Upper lobe of right lung (tissue), 1 donor: ENCODE results near the gene LIN7B. TPM values are rescaled to one million over a fixed set of nuclear protein-coding genes. Genes with fewer than 3 reads are reported as not detected.
A peak's percentile ranks its signal among the peaks of the same experiment; 100 is the strongest.

ENCODE experiments used
- ATAC-seq: fragments of 200-7000 bp; cut with Tn5 transposase; one replicate; pipeline ENCODE4 v1.9.1; 2020; ENCODE audit warnings: mild to moderate bottlenecking, moderate library complexity
- DNase-seq: peaks from one replicate; pipeline ENCODE4 v3.0.0-alpha.2; 2020
- H3K27ac ChIP-seq: fragments of 200-600 bp; one replicate; pipeline ENCODE4 v1.8.0; 2022
- H3K27me3 ChIP-seq: fragments of 200-600 bp; one replicate; pipeline ENCODE4 v1.8.0; 2022; ENCODE audit warnings: mild to moderate bottlenecking
- H3K36me3 ChIP-seq: fragments of 200-600 bp; one replicate; pipeline ENCODE4 v1.8.0; 2022
- H3K4me1 ChIP-seq: fragments of 200-600 bp; one replicate; pipeline ENCODE4 v1.8.0; 2022
- H3K4me3 ChIP-seq: fragments of 200-600 bp; one replicate; pipeline ENCODE4 v1.8.0; 2022; ENCODE audit warnings: mild to moderate bottlenecking
- H3K9me3 ChIP-seq: fragments of 200-600 bp; one replicate; pipeline ENCODE4 v1.8.0; 2022
- intact Hi-C: fragments of 100-400 bp; cut with DNase I; formaldehyde crosslinking; loops from one replicate; pipeline ENCODE4 v1.11.0; 2022
- total RNA-seq: library from RNA; stranded (reverse); fragmentation: NEBNext Ultra II Directional; extraction: Animal tissue kit (Norgen Biotek cat#: 25700); gene quantifications from one replicate; pipeline ENCODE4 v1.2.1, GENCODE V29; 2021
- TF ChIP-seq, protein P1 (sequence below): fragments of 200-600 bp; IDR thresholded peaks from one replicate; pipeline ENCODE4 v1.8.0; 2022; ENCODE audit warnings: antibody characterized with exemption
- donor health status: DM: no; HTN: yes; CAD: no; lungs with severe emphysema.

LIN7B gene
- total RNA-seq, 1 donor from 2014 or later, result 12.2 TPM

DNA sequence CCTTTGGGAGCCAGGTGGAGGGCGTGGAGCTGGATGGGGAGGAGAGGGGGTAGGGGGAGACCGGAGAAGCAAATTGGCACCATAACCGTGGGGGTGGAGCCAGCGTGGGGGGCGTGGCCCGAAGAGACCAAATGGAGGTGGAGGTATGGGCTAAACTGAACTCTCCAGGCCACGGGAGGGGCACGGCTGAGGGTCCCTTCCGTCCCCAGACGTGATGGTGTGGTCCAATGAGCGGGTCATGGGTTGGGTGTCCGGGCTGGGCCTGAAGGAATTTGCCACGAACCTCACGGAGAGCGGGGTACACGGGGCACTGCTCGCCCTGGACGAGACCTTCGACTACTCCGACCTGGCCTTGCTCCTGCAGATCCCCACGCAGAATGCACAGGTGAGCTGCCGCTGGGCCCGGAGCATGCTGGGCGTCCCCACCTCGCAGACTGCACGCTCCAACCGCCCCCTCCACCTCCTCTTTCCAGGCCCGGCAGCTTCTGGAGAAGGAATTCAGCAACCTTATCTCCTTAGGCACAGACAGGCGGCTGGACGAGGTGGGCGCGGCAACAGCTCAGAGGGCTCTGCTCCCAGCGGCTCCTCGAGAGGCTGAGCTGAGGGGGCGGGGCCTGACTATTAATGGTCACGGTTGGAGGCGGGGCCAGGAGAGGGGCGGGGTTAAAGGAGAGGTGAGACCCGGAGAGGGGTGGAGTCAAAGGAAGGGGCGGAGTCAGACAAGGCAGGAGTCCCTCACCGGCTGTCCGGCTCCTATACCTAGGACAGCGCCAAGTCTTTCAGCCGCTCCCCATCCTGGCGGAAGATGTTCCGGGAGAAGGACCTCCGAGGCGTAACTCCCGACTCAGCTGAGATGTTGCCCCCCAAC is 34.8 kb downstream of the LIN7B start:
- DNase-seq (peak; percentile 98), ATAC-seq (peak; percentile 86)
- no peaks in the 10 kb centered on the region for H3K27me3 ChIP-seq
- intact Hi-C loops, result loop anchor here (10.0 kb wide), 1 partner anchor 54 kb away; no protein-coding TSS in a partner anchor
- peak overlapping the region; percentile 72 for H3K4me3 ChIP-seq
- no peaks in the 10 kb centered on the region for H3K9me3 ChIP-seq
- H3K27ac ChIP-seq, result peak overlapping the region; percentile 70
- peaks cover 23% of the 10 kb centered on the region for H3K4me1 ChIP-seq
- TF ChIP-seq, protein P1, sequence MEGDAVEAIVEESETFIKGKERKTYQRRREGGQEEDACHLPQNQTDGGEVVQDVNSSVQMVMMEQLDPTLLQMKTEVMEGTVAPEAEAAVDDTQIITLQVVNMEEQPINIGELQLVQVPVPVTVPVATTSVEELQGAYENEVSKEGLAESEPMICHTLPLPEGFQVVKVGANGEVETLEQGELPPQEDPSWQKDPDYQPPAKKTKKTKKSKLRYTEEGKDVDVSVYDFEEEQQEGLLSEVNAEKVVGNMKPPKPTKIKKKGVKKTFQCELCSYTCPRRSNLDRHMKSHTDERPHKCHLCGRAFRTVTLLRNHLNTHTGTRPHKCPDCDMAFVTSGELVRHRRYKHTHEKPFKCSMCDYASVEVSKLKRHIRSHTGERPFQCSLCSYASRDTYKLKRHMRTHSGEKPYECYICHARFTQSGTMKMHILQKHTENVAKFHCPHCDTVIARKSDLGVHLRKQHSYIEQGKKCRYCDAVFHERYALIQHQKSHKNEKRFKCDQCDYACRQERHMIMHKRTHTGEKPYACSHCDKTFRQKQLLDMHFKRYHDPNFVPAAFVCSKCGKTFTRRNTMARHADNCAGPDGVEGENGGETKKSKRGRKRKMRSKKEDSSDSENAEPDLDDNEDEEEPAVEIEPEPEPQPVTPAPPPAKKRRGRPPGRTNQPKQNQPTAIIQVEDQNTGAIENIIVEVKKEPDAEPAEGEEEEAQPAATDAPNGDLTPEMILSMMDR, result no peak
- H3K36me3 ChIP-seq, result no peaks in the 10 kb centered on the region

- H3K4me1 ChIP-seq, result peaks cover 23% of the 10 kb centered on the region
- TF ChIP-seq, protein P1, result no peak
- no peaks in the 10 kb centered on the region for H3K36me3 ChIP-seq
- intact Hi-C loops, result loop anchor here (10.0 kb wide), 1 partner anchor 55 kb away; no protein-coding TSS in a partner anchor
- peak; percentile 51 for ATAC-seq
- H3K9me3 ChIP-seq, result no peaks in the 10 kb centered on the region
- H3K27me3 ChIP-seq, result no peaks in the 10 kb centered on the region
- peak; percentile 83 for DNase-seq
- peak overlapping the region; percentile 70 for H3K27ac ChIP-seq
- peak overlapping the region; percentile 72 for H3K4me3 ChIP-seq
These were observed 35.5 kb downstream of the LIN7B start for GRCh38 chr19:49149652-49150105.

GRCh38 chr19:49150106-49150943 is 36.2 kb downstream of the LIN7B start:
- H3K9me3 ChIP-seq, result no peaks in the 10 kb centered on the region
- peak; percentile 91 for DNase-seq
- H3K27me3 ChIP-seq, result no peaks in the 10 kb centered on the region
- ATAC-seq, result peak; percentile 69
- H3K36me3 ChIP-seq, result no peaks in the 10 kb centered on the region
- H3K4me1 ChIP-seq, result peaks cover 23% of the 10 kb centered on the region
- peak overlapping the region; percentile 72 for H3K4me3 ChIP-seq
- TF ChIP-seq, protein P1, result no peak
- intact Hi-C loops, result no loop called here
- peak overlapping the region; percentile 70 for H3K27ac ChIP-seq

- Histone ChIP-seq H3K4me3 (peak overlapping the region; percentile 72), H3K27me3 (no peaks in the 10 kb centered on the region), H3K27ac (peak overlapping the region; percentile 70), H3K9me3 (no peaks in the 10 kb centered on the region), H3K4me1 (peaks cover 19% of the 10 kb centered on the region), H3K36me3 (no peaks in the 10 kb centered on the region)
- intact Hi-C loops, result no loop called here
- no peak for ATAC-seq
- DNase-seq, result no peak
- TF ChIP-seq, protein P1, result no peak
These were observed 36.7 kb downstream of the LIN7B start for GRCh38 chr19:49150944-49151243.

GRCh38 chr19:49151267-49152118 is 37.3 kb downstream of the LIN7B start:
- intact Hi-C loops, result no loop called here
- ATAC-seq, result peak; percentile 65
- no peaks in the 10 kb centered on the region for H3K36me3 ChIP-seq
- no peak overlapping the region for H3K27ac ChIP-seq
- peak; percentile 92 for DNase-seq
- H3K4me1 ChIP-seq, result peaks cover 15% of the 10 kb centered on the region
- H3K27me3 ChIP-seq, result no peaks in the 10 kb centered on the region
- TF ChIP-seq, protein P1, result no peak
- no peaks in the 10 kb centered on the region for H3K9me3 ChIP-seq
- H3K4me3 ChIP-seq, result no peak overlapping the region
